HCT116 (cell line): ENCODE measurements around the gene SND1.

Experiments
- EGR1 ChIP-seq: IDR thresholded peaks from 2 replicates; pipeline ENCODE4 v1.6.1; 2012; ENCODE audit warnings: low read depth
- EZH2 ChIP-seq: fragments of 200-600 bp; sonication (generic); IDR thresholded peaks from 2 replicates; pipeline ENCODE4 v1.6.1; 2017; ENCODE audit warnings: antibody characterized with exemption, mixed run types
- JUND ChIP-seq: IDR thresholded peaks from 2 replicates; pipeline ENCODE4 v1.6.1; 2012
- POLR2A ChIP-seq: IDR thresholded peaks from 2 replicates; pipeline ENCODE4 v1.7.0; 2011; ENCODE audit warnings: borderline replicate concordance; ENCODE audit not compliant: insufficient read depth, insufficient read length; ENCODE audit errors: extremely low read depth
- POLR2AphosphoS5 ChIP-seq: IDR thresholded peaks from 2 replicates; pipeline ENCODE4 v1.6.1; 2011; ENCODE audit warnings: mild to moderate bottlenecking, low read depth, low read length, moderate library complexity
- TCF7L2 ChIP-seq: IDR thresholded peaks from 2 replicates; pipeline ENCODE4 v1.7.0; 2011; ENCODE audit warnings: borderline replicate concordance, inconsistent platforms; ENCODE audit not compliant: insufficient read depth, insufficient read length; ENCODE audit errors: extremely low read depth
- YY1 ChIP-seq: IDR thresholded peaks from 2 replicates; pipeline ENCODE4 v1.6.1; 2011; ENCODE audit warnings: low read length, low read depth, moderate library complexity, mild to moderate bottlenecking; ENCODE audit not compliant: insufficient replicate concordance; ENCODE audit errors: extremely low read depth
- ZNF274 ChIP-seq: fragments of 200-500 bp; sonication (Bioruptor generic); IDR thresholded peaks from 2 replicates; pipeline ENCODE4 v1.6.1; 2014; ENCODE audit warnings: mild to moderate bottlenecking, low read depth, low read length, inconsistent platforms
- TF ChIP-seq, protein P1 (sequence below), 3 experiments: fragments of 200-600 bp in 1 of 3; sonication (generic) in 1 of 3; IDR thresholded peaks in 2 of 3; conservative IDR thresholded peaks in 1 of 3; 2 replicates each; pipeline ENCODE4 v1.5.1; 2012 to 2017; ENCODE audit warnings: low read depth in 2 of 3, low read length in 2 of 3, antibody characterized with exemption in 1 of 3, borderline replicate concordance in 1 of 3, control low read depth in 1 of 3, mild to moderate bottlenecking in 1 of 3, mixed read lengths in 1 of 3, mixed run types in 1 of 3, moderate library complexity in 1 of 3; ENCODE audit not compliant: insufficient read depth in 1 of 3

DNA sequence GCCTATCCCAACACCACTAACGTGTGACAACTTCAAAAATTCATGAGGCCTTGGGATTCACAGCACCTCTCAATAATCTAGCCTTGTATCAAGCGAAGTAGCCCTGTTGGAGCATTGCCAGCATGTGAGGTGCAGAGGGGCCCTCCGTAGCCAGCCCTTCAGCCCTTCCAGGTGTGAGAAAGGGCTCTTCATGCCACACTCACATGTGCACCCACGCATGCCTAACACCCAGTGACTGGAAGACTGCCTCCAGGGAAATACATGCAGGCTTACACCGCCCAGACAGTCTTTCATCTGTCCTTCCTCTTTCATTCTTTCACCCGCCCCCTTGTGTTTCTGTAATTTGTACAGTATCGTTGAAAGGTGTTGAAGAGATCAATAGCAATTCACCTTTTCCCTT, 353.1 kb downstream of the SND1 start:
- TF ChIP-seq EZH2, result no peak
- TF ChIP-seq, protein P1, sequence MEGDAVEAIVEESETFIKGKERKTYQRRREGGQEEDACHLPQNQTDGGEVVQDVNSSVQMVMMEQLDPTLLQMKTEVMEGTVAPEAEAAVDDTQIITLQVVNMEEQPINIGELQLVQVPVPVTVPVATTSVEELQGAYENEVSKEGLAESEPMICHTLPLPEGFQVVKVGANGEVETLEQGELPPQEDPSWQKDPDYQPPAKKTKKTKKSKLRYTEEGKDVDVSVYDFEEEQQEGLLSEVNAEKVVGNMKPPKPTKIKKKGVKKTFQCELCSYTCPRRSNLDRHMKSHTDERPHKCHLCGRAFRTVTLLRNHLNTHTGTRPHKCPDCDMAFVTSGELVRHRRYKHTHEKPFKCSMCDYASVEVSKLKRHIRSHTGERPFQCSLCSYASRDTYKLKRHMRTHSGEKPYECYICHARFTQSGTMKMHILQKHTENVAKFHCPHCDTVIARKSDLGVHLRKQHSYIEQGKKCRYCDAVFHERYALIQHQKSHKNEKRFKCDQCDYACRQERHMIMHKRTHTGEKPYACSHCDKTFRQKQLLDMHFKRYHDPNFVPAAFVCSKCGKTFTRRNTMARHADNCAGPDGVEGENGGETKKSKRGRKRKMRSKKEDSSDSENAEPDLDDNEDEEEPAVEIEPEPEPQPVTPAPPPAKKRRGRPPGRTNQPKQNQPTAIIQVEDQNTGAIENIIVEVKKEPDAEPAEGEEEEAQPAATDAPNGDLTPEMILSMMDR (IDR thresholded peaks at IDR 0.05 in 2 of 3, conservative IDR thresholded peaks at IDR 0.05 in 1 of 3; ENCODE audit: borderline replicate concordance in 1 of 3, insufficient read depth in 1 of 3, low read depth in 2 of 3, low read length in 2 of 3), result no peak
- TF ChIP-seq POLR2A, result no peak
- no peak for TF ChIP-seq YY1
- no peak for TF ChIP-seq EGR1
- TF ChIP-seq TCF7L2, result no peak
- TF ChIP-seq POLR2AphosphoS5, result no peak
- no peak for TF ChIP-seq ZNF274
- TF ChIP-seq JUND, result no peak
